SK-N-SH (cell line): ENCODE measurements around the gene MAPK8IP1.

ENCODE experiments used
- FOXM1 ChIP-seq: IDR thresholded peaks from 2 replicates; pipeline ENCODE4 v1.4.0; 2012; ENCODE audit warnings: low read depth, mild to moderate bottlenecking
- RAD21 ChIP-seq: IDR thresholded peaks from 2 replicates; pipeline ENCODE4 v1.6.1; 2012; ENCODE audit warnings: mild to moderate bottlenecking, low read length
- SMC3 ChIP-seq: IDR thresholded peaks from 2 replicates; pipeline ENCODE4 v1.6.1; 2012; ENCODE audit warnings: low read depth, low read length, improper control_type of control experiment
- TEAD4 ChIP-seq: IDR thresholded peaks from 2 replicates; pipeline ENCODE4 v1.4.0; 2012; ENCODE audit warnings: mild to moderate bottlenecking, borderline replicate concordance; ENCODE audit not compliant: insufficient read depth

DNA sequence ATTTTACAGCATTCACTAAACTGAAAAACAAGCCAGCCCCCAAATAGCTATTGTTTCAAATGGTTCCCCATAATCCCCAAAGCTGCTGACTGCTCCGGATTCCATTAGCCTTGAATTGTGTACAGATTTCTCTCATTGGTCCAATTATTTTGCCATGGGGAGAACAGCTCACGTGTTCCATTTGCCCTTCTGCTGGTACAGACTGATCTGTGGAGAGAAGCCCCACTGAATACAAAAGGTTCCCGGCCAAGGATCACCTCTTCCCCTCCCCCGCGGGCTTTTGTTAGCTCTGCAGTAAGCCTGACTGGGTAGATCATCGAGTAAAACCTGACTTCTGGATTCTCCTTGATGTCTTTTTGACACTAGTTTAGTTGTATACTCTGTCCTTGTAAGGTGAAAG, 9.1 kb upstream of the MAPK8IP1 start:
- TF ChIP-seq TEAD4 (no peak), FOXM1 (no peak), RAD21 (no peak), SMC3 (no peak)
